HCT116 (cell line): ENCODE data around the gene AUTS2. TPM values are rescaled to one million over a fixed set of nuclear protein-coding genes. Genes with fewer than 3 reads are reported as not detected.

ENCODE experiments used
- ATAC-seq: fragments of 200-7000 bp; cut with Tn5 transposase; 2 replicates; pipeline ENCODE4 v1.9.1; 2020; ENCODE audit warnings: mild to moderate bottlenecking, moderate library complexity
- BruUV-seq: library from RNA; stranded (reverse); fragments of 400-500 nt; replicated peaks from 2 replicates; lab custom pipeline; 2021; lab: Mats Ljungman, UMichigan
- CTCF ChIA-PET: fragments of 300-600 bp; sonication (Branson Sonifier 250); formaldehyde crosslinking; loops from one replicate; lab custom pipeline; 2021; ENCODE audit warnings: antibody characterized with exemption; lab: Charles Lee
- POLR2A ChIA-PET: fragments of 300-600, 350-600 bp; sonication (Branson Sonifier 250); formaldehyde crosslinking; loops from one replicate; lab custom pipeline; 2021; ENCODE audit warnings: antibody characterized with exemption; lab: Charles Lee
- RAD21 ChIA-PET, 2 experiments: fragments of 300-600 bp; sonication (Branson Sonifier 250); formaldehyde crosslinking; loops; one replicate each; lab custom pipeline; 2023; ENCODE audit warnings: low total read pairs in 2 of 2; ENCODE audit not compliant: uncharacterized antibody in 2 of 2, unreplicated experiment in 2 of 2, low non-redundant PET in 1 of 2; lab: Charles Lee
- DNase-seq: peaks from one replicate; pipeline ENCODE4 v3.0.0-alpha.2; 2010; ENCODE audit warnings: low read depth, low spot score
- H2AFZ ChIP-seq: fragments of 200-600 bp; shearing (Covaris generic), sonication (generic); 2 replicates; pipeline ENCODE4 v1.6.1; 2017; ENCODE audit warnings: low read depth, mixed run types, mixed read lengths, antibody characterized with exemption, low read length; ENCODE audit not compliant: poor library complexity, severe bottlenecking
- H3K27ac ChIP-seq: 2 replicates; pipeline ENCODE4 v1.5.1; 2012; ENCODE audit warnings: low read depth, low read length
- H3K27me3 ChIP-seq: fragments of 200-600 bp; sonication (generic); 2 replicates; pipeline ENCODE4 v1.6.1; 2016; ENCODE audit warnings: mixed run types, low read length, mixed read lengths; ENCODE audit not compliant: insufficient read depth
- H3K36me3 ChIP-seq, 2 experiments: fragments of 200-500 bp in 1 of 2; fragments of 200-600 bp in 1 of 2; sonication (Bioruptor generic) in 1 of 2; sonication (generic) in 1 of 2; 2 replicates each; pipeline versions ENCODE4 v1.5.1 to v1.6.1; 2014 to 2016; ENCODE audit warnings: low read length in 2 of 2, inconsistent platforms in 1 of 2, mixed read lengths in 1 of 2, mixed run types in 1 of 2; ENCODE audit not compliant: insufficient read depth in 2 of 2, control insufficient read depth in 1 of 2
- H3K4me1 ChIP-seq, 2 experiments: fragments of 200-600 bp in 1 of 2; sonication (generic) in 1 of 2; 2 replicates each; pipeline versions ENCODE4 v1.5.1 to v1.6.1; 2012 to 2017; ENCODE audit warnings: low read length in 2 of 2, inconsistent platforms in 1 of 2, mild to moderate bottlenecking in 1 of 2, mixed read lengths in 1 of 2, mixed run types in 1 of 2, moderate library complexity in 1 of 2; ENCODE audit not compliant: insufficient read depth in 2 of 2, control insufficient read depth in 1 of 2
- H3K4me2 ChIP-seq: fragments of 200-600 bp; sonication (generic); 2 replicates; pipeline ENCODE4 v1.6.1; 2017; ENCODE audit warnings: mixed run types, low read length, mixed read lengths
- H3K4me3 ChIP-seq, 2 experiments: fragments of 200-600 bp in 1 of 2; sonication (generic) in 1 of 2; replicated peaks in 1 of 2; 2 replicates each; pipeline ENCODE4 v1.5.1; 2011 to 2016; ENCODE audit warnings: low read length in 2 of 2, control low read depth in 1 of 2, low read depth in 1 of 2, mild to moderate bottlenecking in 1 of 2, mixed read lengths in 1 of 2, mixed run types in 1 of 2
- H3K79me2 ChIP-seq: fragments of 200-600 bp; sonication (generic); 2 replicates; pipeline ENCODE4 v1.6.1; 2017; ENCODE audit warnings: mild to moderate bottlenecking, mixed run types, low read length, moderate library complexity, mixed read lengths; ENCODE audit not compliant: insufficient read depth
- H3K9ac ChIP-seq: fragments of 200-600 bp; sonication (generic); 2 replicates; pipeline ENCODE4 v1.6.1; 2016; ENCODE audit warnings: low read length, mixed read lengths
- H3K9me2 ChIP-seq: fragments of 200-600 bp; sonication (generic), shearing (Covaris generic); 2 replicates; pipeline ENCODE4 v1.6.1; 2017; ENCODE audit warnings: mixed run types, mild to moderate bottlenecking, moderate library complexity; ENCODE audit not compliant: insufficient read depth
- H3K9me3 ChIP-seq, 2 experiments: fragments of 200-500 bp in 1 of 2; fragments of 200-600 bp in 1 of 2; sonication (Bioruptor generic) in 1 of 2; sonication (generic) in 1 of 2; 2 replicates each; pipeline ENCODE4 v1.6.1; 2014 to 2017; ENCODE audit warnings: low read length in 2 of 2, mixed read lengths in 2 of 2, inconsistent platforms in 1 of 2, low read depth in 1 of 2, mild to moderate bottlenecking in 1 of 2, mixed run types in 1 of 2, moderate library complexity in 1 of 2; ENCODE audit not compliant: control insufficient read depth in 1 of 2, insufficient read depth in 1 of 2
- H4K20me1 ChIP-seq: fragments of 200-600 bp; sonication (generic), shearing (Covaris generic); 2 replicates; pipeline ENCODE4 v1.6.1; 2017; ENCODE audit warnings: mixed run types, mild to moderate bottlenecking, moderate library complexity; ENCODE audit not compliant: insufficient read depth
- CEBPB ChIP-seq: IDR thresholded peaks from 2 replicates; pipeline ENCODE4 v1.6.1; 2012; ENCODE audit warnings: low read depth
- EGR1 ChIP-seq: IDR thresholded peaks from 2 replicates; pipeline ENCODE4 v1.6.1; 2012; ENCODE audit warnings: low read depth
- EZH2 ChIP-seq: fragments of 200-600 bp; sonication (generic); IDR thresholded peaks from 2 replicates; pipeline ENCODE4 v1.6.1; 2017; ENCODE audit warnings: antibody characterized with exemption, mixed run types
- EZH2phosphoT487 ChIP-seq: fragments of 200-600 bp; IDR thresholded peaks from 2 replicates; pipeline ENCODE4 v1.6.1; 2018; ENCODE audit warnings: antibody characterized with exemption, borderline replicate concordance
- POLR2A ChIP-seq: IDR thresholded peaks from 2 replicates; pipeline ENCODE4 v1.7.0; 2011; ENCODE audit warnings: borderline replicate concordance; ENCODE audit not compliant: insufficient read depth, insufficient read length; ENCODE audit errors: extremely low read depth
- REST ChIP-seq: IDR thresholded peaks from 2 replicates; pipeline ENCODE4 v1.6.1; 2012; ENCODE audit warnings: low read depth
- SIN3A ChIP-seq: IDR thresholded peaks from 2 replicates; pipeline ENCODE4 v1.6.1; 2012; ENCODE audit warnings: low read depth
- TCF7L2 ChIP-seq: IDR thresholded peaks from 2 replicates; pipeline ENCODE4 v1.7.0; 2011; ENCODE audit warnings: borderline replicate concordance, inconsistent platforms; ENCODE audit not compliant: insufficient read depth, insufficient read length; ENCODE audit errors: extremely low read depth
- YY1 ChIP-seq: IDR thresholded peaks from 2 replicates; pipeline ENCODE4 v1.6.1; 2011; ENCODE audit warnings: low read length, low read depth, moderate library complexity, mild to moderate bottlenecking; ENCODE audit not compliant: insufficient replicate concordance; ENCODE audit errors: extremely low read depth
- ZBTB33 ChIP-seq: IDR thresholded peaks from 2 replicates; pipeline ENCODE4 v1.6.1; 2011; ENCODE audit warnings: mild to moderate bottlenecking, low read length, moderate library complexity; ENCODE audit not compliant: insufficient replicate concordance; ENCODE audit errors: extremely low read depth
- intact Hi-C: fragments of 100-400 bp; cut with micrococcal nuclease; formaldehyde crosslinking; loops from 2 replicates; pipeline ENCODE4 v1.10.0; 2022
- total RNA-seq: library from RNA; stranded (reverse); gene quantifications from one replicate; pipeline ENCODE4 v1.2.1, GENCODE V29; 2021; ENCODE audit not compliant: unreplicated experiment
- TF ChIP-seq, protein P1 (sequence below), 3 experiments: fragments of 200-600 bp in 1 of 3; sonication (generic) in 1 of 3; IDR thresholded peaks in 2 of 3; conservative IDR thresholded peaks in 1 of 3; 2 replicates each; pipeline ENCODE4 v1.5.1; 2012 to 2017; ENCODE audit warnings: low read depth in 2 of 3, low read length in 2 of 3, antibody characterized with exemption in 1 of 3, borderline replicate concordance in 1 of 3, control low read depth in 1 of 3, mild to moderate bottlenecking in 1 of 3, mixed read lengths in 1 of 3, mixed run types in 1 of 3, moderate library complexity in 1 of 3; ENCODE audit not compliant: insufficient read depth in 1 of 3

The AUTS2 gene
- total RNA-seq, 1 experiment from 2014 or later, result 0.93 TPM

- CTCF ChIA-PET, result no interaction called here
- no peaks in the 10 kb centered on the region for H3K79me2 ChIP-seq
- H3K36me3 ChIP-seq, result no peaks in the 10 kb centered on the region
- H3K27me3 ChIP-seq, result no peaks in the 10 kb centered on the region
- no peak overlapping the region for H3K9ac ChIP-seq
- RAD21 ChIA-PET, result no interaction called here
- H3K9me2 ChIP-seq, result no peaks in the 10 kb centered on the region
- no peak overlapping the region for H2AFZ ChIP-seq
- DNase-seq (no peak), ATAC-seq (no peak)
- no peaks in the 10 kb centered on the region for H4K20me1 ChIP-seq
- H3K9me3 ChIP-seq, result peaks cover 0 to 12% of the 10 kb centered on the region in 2 experiments; a peak in 2 of 4 replicates
- BruUV-seq, result no TSS peak
- POLR2A ChIA-PET, result no interaction called here
- TF ChIP-seq CEBPB, result no peak
- no peak for TF ChIP-seq ZBTB33
- TF ChIP-seq, protein P1, sequence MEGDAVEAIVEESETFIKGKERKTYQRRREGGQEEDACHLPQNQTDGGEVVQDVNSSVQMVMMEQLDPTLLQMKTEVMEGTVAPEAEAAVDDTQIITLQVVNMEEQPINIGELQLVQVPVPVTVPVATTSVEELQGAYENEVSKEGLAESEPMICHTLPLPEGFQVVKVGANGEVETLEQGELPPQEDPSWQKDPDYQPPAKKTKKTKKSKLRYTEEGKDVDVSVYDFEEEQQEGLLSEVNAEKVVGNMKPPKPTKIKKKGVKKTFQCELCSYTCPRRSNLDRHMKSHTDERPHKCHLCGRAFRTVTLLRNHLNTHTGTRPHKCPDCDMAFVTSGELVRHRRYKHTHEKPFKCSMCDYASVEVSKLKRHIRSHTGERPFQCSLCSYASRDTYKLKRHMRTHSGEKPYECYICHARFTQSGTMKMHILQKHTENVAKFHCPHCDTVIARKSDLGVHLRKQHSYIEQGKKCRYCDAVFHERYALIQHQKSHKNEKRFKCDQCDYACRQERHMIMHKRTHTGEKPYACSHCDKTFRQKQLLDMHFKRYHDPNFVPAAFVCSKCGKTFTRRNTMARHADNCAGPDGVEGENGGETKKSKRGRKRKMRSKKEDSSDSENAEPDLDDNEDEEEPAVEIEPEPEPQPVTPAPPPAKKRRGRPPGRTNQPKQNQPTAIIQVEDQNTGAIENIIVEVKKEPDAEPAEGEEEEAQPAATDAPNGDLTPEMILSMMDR (IDR thresholded peaks at IDR 0.05 in 2 of 3, conservative IDR thresholded peaks at IDR 0.05 in 1 of 3; ENCODE audit: borderline replicate concordance in 1 of 3, insufficient read depth in 1 of 3, low read depth in 2 of 3, low read length in 2 of 3), result no peak
- no peak for TF ChIP-seq REST
- no peak for TF ChIP-seq YY1
- no peak for TF ChIP-seq TCF7L2
- TF ChIP-seq POLR2A, result no peak
- no peak for TF ChIP-seq EGR1
- no peak for TF ChIP-seq EZH2phosphoT487
- TF ChIP-seq EZH2, result no peak
- TF ChIP-seq SIN3A, result no peak
- intact Hi-C loops, result no loop called here
- no peaks in the 10 kb centered on the region for H3K4me1 ChIP-seq
- H3K4me3 ChIP-seq, result no peak overlapping the region
- H3K4me2 ChIP-seq, result no peak overlapping the region
- H3K27ac ChIP-seq, result no peak overlapping the region
Measured at GRCh38 chr7:70069977-70070376, 471.7 kb downstream of the AUTS2 start.
